NCI-H526 treated with DMSO at 0.1 percent for 48 hours (cell line): Measurements from ENCODE around the gene PI4KA.
A peak's percentile ranks its signal among the peaks of the same experiment; 100 is the strongest.

Source experiments
- DNase-seq: peaks from one replicate; lab custom pipeline; 2025; lab: John Stamatoyannopoulos, UW

The PI4KA gene

DNA sequence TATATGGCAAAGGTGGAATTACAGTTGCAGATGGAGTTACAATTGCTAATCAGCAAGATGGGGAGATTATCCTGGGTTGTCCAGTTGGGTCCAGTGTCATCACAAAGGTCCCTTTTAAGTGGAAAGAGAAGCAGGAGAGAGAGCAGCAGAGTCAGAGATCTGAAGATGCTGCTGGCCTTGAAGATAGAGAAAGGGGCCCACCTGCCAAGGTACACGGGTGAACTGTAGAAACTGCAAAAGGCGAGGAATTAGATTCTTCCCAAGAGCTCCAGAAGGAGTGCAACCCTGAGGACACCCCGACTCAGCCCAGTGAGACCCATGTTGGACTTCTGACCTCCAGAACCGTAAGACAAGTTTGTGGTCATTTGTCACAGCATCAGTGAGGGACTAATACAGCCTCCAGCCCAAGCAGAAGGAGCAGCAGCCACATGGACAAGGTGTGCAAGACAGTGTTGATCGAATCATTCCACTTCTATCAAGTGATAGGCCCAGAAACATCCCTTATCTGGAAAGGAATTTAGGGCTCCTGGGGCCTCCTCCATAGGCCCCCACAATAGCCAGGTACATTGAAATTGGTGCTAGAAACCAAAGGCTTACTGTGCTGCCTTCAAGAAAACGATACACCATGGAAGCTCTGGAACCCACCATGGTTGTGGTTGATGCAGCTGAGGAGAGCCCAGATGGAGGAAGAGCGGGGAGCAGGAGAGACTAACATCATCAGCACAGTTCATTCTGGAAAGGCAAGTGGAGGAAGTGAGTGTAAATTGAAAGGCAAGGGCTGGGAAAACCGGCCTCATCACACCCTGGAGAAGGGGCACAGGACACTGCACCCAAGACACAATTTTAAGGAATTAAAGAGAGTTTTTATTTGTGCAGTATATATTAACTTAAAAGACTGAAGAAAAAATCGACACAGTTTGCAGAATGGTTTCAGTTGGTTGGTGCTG lies 23.5 kb upstream of the PI4KA start:
- DNase-seq, result no peak

DNA sequence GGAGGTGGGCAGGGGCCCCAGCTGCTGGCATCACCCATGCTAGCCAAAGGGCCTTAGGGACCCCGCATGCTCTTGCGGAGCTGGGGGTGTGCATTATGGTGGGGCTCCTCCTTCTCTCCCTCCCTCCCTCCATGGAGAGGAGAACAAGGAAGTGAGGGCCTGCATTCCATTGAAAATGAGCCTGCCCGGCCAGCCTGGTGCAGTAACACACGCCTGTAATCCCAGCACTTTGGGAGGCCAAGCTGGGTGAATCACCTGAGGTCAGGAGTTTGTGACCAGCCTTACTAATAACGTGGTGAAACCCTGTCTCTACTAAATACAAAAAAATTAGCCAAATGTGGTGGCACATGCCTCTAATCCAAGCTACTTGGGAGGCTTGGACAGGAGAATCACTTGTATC lies 22.6 kb upstream of the PI4KA start:
- DNase-seq, result no peak

DNA sequence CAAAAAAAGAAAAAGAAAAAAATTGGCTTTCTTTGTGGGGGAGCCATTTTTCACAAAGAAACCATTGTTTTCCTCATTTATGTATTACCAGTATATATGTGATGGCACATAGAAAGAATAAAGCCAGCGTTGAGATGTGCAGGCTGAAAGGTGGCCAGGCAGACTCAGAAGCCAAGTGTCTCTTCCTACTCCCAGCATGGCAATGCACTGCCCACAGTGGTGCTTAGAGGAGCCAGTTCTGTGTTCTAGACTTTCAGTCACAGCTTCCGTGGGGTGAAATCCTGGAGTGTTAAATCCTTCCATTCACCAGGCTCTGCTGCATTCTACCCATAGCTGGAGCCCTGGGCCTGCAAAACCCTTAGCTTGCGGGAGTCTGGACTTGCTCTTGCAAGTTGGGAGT lies 19.1 kb upstream of the PI4KA start:
- DNase-seq, result no peak

DNA sequence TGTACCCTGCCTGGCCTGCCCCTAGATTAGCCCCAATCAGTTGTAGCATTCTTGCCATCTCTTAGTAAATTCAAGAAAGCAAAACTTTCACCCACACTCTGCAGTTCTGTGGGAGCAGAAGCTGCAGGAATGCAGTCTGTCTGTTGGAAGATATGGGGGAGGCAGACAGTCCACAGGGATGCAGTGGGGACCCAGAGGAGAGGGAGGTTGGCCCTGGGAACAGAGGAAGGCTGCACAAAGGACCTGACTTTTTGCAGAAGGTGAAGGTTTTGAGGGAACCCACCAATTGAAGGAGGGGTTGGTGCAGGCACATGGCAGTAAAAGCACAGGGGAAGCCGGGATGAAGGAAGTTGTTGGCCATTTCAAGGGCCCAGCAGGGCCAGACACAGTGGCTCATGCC lies 16.7 kb upstream of the PI4KA start:
- DNase-seq, result no peak

DNA sequence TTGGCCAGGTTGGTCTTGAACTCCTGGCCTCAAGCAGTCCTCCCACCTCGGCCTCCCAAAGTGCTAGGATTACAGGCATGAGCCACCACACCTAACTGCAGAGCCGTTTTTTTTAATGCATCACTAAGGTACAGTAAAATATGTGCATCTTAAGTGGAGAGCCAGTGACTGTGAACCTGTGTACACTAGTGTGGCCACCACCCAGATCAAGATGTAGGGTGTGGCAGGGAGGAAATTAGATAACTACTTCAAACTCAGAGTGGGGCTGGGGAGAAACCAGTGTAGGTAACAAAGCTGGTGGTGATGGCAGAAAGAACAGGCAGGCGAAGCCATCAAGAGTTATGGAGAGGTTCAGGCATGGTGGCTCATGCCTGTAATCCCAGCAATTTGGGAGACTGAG lies 14.6 kb upstream of the PI4KA start:
- no peak for DNase-seq

DNA sequence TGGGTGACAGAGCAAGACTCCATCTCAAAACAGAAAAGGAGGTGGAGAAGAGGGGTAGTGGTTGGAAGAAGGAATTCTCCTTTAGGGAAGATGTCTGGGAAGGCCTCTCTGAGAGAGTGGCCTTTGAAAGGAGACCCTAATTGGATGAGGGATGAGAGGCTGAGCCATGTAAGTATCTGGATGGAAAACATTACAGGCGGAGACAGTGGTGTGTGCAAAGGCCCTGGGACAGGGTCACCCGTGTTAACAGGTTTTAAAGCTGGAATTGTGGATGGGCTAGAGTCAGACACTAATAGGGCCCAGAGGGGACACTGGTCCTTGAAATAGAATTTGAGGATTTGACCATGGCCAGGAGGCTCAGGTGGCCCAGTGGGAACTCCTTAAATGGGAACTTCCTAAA lies 10.6 kb upstream of the PI4KA start:
- DNase-seq, result no peak

DNA sequence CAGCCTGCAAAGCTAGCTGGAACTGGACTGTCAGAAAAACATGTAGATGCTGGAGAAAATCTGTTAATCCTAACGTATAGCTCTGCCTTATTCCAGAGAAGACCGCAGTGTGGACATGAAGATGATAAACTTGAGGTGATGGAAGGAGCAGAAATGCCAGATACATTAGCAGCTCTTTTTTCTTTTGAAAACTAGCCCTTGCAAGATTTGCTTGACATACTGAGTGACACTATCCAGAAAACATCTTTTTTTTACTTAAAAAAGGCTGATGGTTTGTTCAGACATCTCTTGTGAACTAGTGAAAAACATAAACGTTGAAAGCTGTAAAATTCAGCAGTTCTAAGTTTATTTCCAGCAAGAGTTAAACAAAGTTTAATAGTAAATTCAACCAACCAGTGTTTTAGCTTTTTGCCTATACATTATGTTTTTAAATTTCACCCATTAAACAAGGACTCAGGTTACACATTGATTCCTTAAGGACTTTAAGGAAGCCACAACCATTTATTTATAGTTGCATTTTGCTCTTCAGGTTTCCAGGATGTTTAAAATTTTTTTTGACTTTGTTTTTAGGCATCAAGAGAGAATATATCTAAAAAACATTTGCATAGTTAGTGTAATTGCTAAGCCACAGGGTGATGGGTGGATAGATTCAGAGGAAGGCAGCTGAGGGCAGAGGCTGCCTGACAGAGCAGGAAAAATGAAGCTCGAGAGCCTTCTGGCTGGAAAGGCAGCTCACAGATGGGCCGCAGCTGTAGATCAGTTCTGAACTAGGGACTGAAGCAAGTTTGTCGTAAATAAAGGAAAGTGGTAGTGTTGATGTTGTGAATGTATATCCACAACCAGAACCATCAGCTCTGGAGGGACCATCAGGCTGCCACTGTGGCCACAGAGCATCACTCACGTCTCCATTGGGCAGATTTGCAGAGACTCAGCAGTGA lies 9.7 kb upstream of the PI4KA start:
- DNase-seq, result no peak

DNA sequence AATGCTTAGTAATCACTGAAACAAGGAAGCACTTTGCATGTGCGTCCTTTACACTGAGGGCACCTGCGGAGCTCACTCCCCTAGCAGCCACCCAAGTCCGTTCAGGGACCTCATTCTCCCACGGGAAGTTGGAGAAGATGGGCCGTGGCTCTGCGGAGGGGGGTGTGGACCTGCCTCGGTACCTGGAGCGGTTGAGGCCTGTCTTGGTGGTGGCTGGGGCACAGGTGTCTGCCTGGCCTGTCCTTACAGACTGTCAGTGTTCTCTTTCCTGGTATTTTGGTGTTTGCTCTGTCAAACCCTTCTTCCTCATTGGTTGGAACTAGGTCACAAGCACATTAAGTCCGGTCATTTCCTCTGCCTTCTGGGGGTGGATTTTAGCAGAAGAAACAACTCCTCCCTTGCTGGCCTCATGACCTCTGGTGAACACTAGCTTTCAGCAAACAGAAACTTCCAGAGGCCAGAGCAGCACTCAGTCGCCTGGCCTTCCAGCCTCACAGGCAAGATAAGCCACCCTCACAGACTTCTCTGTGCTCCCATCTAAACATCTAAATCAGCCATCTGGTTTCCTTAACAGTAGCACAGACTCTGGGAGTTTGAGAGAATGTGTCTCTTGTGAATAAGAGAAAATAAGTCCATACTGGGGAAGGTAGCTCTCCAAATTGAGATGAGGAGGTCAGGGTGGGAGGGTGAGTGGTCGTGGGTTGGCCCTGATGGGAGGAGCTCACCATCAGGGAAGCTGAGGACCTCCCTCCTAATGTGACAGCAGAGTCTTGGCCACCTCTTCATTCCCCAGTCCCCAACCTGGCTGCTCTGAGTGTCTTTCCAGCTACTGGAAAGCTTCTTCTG lies 8.8 kb upstream of the PI4KA start:
- no peak for DNase-seq

DNA sequence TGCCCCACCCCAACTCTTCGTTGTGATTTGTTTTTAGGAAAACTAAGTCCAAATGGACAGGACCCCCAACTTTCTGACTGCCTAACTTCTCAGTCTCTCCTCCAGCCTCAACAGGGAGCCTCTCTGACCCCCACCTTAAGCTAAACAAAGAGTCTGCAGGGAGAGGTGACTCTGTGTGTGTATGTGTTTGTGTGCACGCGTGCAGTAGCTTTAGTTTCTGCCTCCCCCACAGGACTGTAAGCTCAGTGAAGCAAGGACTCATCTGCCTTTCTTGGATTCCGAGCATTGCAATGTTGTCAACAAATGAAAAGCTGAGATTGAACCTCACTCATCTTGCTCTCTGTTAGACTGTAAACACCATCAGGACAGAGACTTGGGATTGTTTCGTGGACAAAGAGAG lies 8.1 kb upstream of the PI4KA start:
- no peak for DNase-seq

DNA sequence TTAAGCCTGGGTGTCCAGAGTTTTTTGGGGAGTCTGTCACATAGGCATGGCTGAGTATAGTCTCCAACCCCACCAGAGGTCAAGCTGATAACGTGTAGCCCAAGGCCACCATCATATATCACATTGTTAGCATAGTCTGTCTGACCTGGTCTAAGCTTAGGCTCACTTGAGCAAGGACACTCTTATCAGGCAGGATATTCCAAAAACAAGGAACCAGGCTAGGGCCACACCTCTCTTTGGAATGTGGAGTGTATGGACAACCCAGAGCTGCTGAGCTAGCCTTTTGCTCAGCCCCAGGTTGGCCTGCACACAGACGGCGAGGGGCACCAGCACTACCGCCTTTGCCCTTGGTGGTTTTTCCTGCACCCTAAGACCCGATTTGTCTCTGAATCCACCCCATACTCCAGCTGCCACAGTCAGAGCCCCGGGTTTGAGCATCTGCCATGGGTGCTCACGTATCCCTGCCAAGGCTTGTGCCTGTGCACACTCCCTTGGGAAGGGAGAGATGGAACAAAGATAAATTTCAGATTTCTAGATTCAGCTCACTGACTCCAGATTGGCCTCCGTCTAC lies 7.3 kb upstream of the PI4KA start:
- DNase-seq, result no peak

DNA sequence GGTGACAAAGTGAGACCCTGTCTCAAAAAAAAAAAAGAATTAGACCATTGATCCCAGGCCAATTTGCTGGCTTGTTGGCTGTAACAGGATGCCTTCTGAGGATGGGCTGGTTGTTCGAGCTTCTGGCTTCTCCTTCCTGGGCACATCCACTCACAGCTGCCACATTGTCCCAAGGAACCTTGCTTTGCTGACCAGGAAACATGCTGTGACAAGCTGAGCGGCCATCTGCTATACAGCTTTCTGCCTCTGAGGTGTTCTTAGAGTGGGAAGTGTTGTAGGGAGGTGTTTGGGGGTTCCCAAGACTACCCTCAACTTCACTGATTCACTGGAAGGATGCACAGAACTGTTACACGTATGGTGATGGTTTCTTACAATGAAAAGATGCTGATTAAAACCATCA lies 6.7 kb upstream of the PI4KA start:
- no peak for DNase-seq

DNA sequence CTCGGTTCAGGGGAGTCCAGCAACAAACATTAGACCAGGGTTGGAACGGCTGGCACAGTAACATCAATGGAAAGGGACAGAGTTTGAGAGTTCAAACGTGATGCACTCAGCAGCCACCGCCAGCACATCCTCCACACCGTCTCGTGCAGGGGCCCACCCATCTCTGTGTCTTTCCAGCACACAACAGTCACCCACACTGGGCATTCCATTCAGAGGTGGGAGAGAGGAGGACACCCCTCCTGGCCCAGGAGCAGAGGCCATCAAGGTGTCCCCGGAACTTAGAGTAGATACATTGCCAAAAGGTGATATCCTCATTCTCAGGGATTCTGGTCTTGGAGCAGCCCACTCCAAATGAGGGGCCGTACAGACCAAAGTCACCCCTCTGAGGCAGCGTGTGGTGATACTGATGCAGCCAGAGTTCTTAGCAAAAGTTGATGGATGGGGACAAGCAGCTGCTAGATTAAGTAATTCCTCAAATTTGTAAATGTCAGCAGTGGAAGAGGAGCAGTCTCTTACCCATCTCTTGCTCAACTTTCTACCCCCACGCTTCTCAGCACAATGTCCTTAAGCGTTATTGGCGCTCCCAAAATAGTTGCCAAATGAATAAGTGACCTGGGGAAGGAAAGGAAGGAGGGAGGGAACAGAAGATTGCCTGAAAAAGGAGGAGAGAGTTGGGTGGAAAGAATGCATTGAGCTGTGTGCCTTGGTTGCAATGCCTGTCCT lies 5.7 kb upstream of the PI4KA start:
- no peak for DNase-seq

DNA sequence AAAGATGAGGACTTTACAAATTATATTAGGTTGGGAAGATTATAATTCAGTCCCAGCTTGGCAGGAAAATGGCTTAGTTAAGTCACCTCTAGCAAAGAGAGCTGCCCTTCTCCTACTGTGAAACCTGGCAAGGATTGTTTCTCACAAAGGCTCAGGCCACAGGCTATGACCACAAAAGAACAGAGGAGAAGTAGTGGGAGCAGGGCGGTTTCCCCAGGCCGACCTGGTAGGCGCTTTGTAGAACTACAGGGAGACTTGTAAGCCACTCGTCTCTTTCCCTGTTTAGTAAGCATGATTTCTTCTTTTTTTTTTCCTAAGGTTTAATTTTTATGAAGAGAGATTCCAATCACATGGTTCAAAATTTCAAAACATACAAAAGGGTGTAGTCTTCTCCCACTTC lies 4.8 kb upstream of the PI4KA start:
- no peak for DNase-seq

DNA sequence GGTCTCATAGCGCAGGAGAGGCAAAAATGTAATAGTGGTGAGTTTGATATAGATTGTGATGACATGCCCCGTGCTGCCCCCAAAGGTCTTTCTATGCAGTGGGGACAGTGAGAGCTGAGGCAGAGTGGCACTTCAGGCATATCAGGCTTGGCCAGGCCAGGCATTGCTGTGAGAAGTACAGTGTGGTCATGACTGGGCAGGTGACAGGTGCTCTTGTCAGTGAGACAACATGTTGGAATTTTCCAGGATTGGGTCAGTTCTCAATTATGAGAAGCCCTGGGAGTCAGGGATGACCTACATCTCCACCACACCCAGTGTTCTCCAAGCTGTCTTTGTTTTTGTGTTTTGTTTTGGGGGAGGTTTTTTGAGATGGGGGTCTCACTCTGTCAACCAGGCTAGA lies 3.9 kb upstream of the PI4KA start:
- DNase-seq, result no peak

DNA sequence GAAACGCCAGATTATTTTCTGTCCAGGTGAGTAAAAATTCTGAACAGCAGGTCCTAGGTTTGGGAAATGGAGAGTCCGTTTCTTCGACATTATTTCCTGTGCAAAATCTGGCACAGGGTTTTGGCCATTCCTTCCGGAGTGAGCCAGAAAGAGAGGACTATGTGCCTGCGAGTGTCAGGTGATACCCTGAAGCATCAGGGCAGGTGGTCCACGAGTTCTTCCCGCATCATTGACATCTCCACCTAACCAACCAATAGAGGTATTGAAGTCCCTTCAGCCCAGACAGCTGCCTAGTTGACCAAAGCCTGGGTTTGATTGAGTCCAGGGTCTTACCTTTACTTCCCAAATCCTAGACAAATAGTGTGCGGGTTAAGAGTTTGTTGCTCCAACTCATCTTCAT lies 1.0 kb upstream of the PI4KA start:
- DNase-seq, result no peak

DNA sequence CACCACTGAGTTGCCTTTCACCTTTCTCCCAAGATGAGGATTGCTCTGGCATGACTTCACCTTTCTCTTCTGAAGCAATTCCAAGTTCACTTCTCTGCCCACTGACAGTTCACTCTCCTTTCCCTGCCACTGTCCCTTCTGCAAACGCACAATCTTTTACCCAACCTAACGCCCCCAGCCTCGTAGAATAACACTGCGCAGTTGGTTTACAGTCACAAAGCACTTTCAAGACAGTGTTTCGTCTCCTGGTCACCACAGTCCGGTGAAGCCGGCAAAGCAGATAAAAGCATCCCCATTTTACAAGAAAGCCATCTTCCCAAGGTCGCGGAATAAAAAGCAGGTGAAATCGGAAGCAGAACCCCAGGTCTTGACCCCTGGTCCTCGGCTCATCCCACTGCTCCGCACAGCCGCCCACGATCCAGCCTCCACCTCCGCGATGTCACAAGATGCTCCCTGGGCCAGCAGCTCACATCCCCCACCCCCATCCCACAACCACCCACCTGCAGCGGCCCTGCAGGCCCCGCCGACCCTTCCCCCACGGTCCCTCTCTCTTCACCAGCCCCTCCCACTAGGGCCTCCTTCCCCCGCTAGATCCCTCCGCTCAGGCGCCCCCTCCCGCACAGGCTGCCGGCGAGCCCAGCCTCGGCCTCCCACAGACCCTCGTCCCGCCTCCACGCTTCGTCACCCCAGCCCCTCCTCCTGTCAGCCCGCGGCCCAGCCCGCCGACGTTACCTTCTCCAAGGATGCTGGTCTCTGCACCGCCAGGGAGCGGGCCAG lies 585 bp downstream of the PI4KA start:
- peak; percentile 62 for DNase-seq

DNA sequence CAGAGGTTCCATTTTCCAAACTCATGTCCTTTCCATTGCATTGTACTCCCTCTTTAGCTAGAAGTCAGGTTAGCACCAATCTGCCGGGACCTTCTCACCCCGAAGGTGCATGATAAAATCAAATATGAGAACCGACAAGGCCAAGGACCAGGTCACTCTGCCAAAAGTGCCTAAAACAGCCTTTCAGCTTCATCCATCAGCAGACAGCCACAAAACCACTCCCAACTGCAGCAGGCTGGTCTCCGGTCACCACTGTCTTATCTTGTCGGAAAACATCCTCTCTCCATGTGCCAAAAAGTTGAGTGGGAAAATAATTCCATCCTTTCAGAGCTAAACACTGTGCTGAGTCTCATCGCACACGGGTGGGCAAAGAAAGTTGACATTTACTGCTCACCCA lies 1.4 kb downstream of the PI4KA start:
- no peak for DNase-seq

DNA sequence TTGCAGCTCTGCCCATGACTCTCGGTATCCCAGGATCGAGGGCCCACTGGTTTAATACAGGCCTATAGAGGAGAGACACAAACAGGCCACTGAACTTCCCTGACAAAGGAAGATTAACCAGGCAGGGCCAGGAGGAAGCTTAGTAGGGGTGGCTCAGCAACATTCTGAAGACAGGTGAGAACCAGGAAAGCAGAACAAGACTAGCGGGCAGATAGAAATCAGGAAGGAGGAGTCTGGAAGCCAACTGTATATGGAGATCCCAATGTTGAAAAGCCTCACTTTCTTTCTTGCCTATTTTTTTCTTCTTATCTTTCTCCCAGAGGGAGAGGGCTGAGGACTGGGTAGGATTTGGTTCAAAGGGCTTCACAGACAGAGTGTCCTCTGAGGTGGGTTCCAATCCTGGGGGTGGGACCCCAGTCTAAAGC lies 5.4 kb downstream of the PI4KA start:
- no peak for DNase-seq

DNA sequence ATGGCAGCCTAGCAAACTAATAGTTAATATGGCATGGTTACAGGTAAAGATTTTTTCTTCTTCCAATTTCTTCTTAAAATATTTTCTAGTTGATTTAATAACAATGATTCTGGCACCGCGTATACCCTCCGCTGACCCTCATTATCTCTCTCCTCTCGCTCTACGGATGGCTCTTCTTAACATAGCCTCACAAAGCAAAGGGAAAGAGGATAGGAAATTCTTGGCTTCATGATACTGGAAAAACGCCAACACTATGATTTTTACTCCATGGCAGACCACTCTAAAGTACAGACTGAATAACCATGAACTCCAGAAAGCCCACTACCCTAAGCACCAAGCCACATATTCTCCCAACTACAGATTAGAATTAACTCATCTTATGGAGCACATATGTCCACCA lies 6.1 kb downstream of the PI4KA start:
- no peak for DNase-seq

DNA sequence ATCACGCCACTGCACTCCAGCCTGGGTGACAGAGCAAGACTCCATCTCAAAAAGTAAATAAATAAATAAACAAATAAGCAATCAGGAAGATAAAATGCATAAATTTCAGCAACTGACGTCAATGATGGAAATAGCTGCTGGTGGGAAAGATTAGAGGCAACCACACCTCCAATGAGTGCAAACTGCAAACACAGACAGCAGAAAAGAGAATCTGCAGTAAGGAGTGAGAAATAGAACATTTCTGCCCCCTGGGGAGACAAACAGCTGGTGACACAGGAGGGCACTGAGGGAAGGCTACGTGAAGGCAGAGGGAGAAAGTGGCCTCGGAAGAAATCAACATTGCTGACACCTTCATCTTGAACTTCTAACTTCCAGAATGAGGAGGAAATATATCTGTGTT lies 6.5 kb downstream of the PI4KA start:
- DNase-seq, result no peak
